SU-DHL-6 (cell line): ENCODE data around the gene TPD52L1.

Experiments
- H2AFZ ChIP-seq: fragments of 200-600 bp; sonication (generic); 2 replicates; pipeline ENCODE4 v1.6.1; 2014; ENCODE audit warnings: low read depth, mild to moderate bottlenecking, moderate library complexity, mixed read lengths, antibody characterized with exemption, low read length; ENCODE audit not compliant: severe bottlenecking
- H3F3A ChIP-seq: fragments of 200-600 bp; shearing (Covaris generic); 2 replicates; pipeline ENCODE4 v1.6.0; 2016; ENCODE audit warnings: antibody characterized with exemption, mild to moderate bottlenecking; ENCODE audit not compliant: insufficient read depth
- H3K27ac ChIP-seq: fragments of 200-600 bp; sonication (generic); 2 replicates; pipeline ENCODE4 v1.5.1; 2016; ENCODE audit warnings: low read depth, mild to moderate bottlenecking, low read length, moderate library complexity, mixed read lengths
- H3K27me3 ChIP-seq: fragments of 200-600 bp; sonication (generic), shearing (Covaris generic); 2 replicates; pipeline ENCODE4 v1.6.0; 2014; ENCODE audit warnings: mild to moderate bottlenecking, low read length
- H3K36me3 ChIP-seq: fragments of 200-600 bp; sonication (generic); 2 replicates; pipeline ENCODE4 v1.6.1; 2014; ENCODE audit warnings: mild to moderate bottlenecking, low read length, mixed read lengths
- H3K4me2 ChIP-seq: fragments of 300-600, 200-600 bp; shearing (Covaris generic), sonication (generic); 2 replicates; pipeline ENCODE4 v1.6.0; 2014; ENCODE audit warnings: low read length, low read depth, mild to moderate bottlenecking; ENCODE audit not compliant: poor library complexity, severe bottlenecking
- H3K4me3 ChIP-seq: fragments of 200-600 bp; sonication (generic); 2 replicates; pipeline ENCODE4 v1.5.1; 2014; ENCODE audit warnings: antibody characterized with exemption, low read length, mild to moderate bottlenecking, mixed read lengths; ENCODE audit not compliant: insufficient read depth, poor library complexity, severe bottlenecking
- H3K79me2 ChIP-seq: fragments of 200-600 bp; sonication (generic); 2 replicates; pipeline ENCODE4 v1.6.1; 2014; ENCODE audit warnings: mild to moderate bottlenecking, low read length, moderate library complexity; ENCODE audit not compliant: insufficient read depth
- H3K9ac ChIP-seq: fragments of 200-600 bp; sonication (generic); 2 replicates; pipeline ENCODE4 v1.7.0; 2014; ENCODE audit warnings: mild to moderate bottlenecking, low read length
- H3K9me2 ChIP-seq: fragments of 200-600 bp; sonication (generic); replicated peaks from 2 replicates; pipeline ENCODE4 v1.6.1; 2014; ENCODE audit warnings: low read length; ENCODE audit not compliant: insufficient read depth
- H3K9me3 ChIP-seq: fragments of 200-600 bp; sonication (generic); 2 replicates; pipeline ENCODE4 v1.6.1; 2014; ENCODE audit warnings: low read length, mixed read lengths; ENCODE audit not compliant: insufficient read depth
- H4K20me1 ChIP-seq: fragments of 200-600 bp; sonication (generic); 2 replicates; pipeline ENCODE4 v1.6.1; 2014; ENCODE audit warnings: low read depth, mild to moderate bottlenecking, antibody characterized with exemption, low read length, moderate library complexity, mixed read lengths
- EZH2phosphoT487 ChIP-seq: fragments of 200-600 bp; sonication (generic), shearing (Covaris generic); conservative IDR thresholded peaks from 2 replicates; pipeline ENCODE4 v1.6.1; 2018; ENCODE audit warnings: mild to moderate bottlenecking, antibody characterized with exemption, low read length, moderate library complexity, mixed read lengths
- TF ChIP-seq, protein P1 (sequence below): fragments of 200-600 bp; sonication (generic); IDR thresholded peaks from one replicate; pipeline ENCODE4 v1.5.1; 2017; ENCODE audit warnings: antibody characterized with exemption, mild to moderate bottlenecking, low read length, moderate library complexity; ENCODE audit not compliant: insufficient read depth, poor library complexity, severe bottlenecking

The TPD52L1 gene

DNA sequence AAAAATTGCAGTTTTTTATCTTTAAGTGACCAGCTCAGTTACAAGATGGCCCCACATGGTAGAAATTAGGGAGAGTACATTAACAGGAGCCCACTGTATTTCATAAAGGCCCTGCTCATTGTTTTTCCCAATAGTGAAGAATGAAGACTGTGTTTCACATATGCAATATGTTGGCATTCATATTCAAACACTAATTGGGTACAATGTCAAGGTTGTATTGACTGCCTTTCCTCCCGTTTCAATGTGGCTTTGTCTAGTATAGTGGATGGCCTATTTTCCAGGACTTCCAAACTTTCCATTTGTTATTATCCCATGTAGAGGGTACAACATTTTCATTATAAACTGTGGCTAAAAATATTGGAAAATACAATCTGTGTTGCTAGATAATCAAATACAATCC is 96.9 kb downstream of the TPD52L1 start:
- no peaks in the 10 kb centered on the region for H4K20me1 ChIP-seq
- H3F3A ChIP-seq = no peaks in the 10 kb centered on the region
- no peaks in the 10 kb centered on the region for H3K79me2 ChIP-seq
- no peak overlapping the region for H2AFZ ChIP-seq
- H3K36me3 ChIP-seq = no peaks in the 10 kb centered on the region
- H3K27ac ChIP-seq = no peak overlapping the region
- H3K9me3 ChIP-seq = no peaks in the 10 kb centered on the region
- H3K27me3 ChIP-seq = no peaks in the 10 kb centered on the region
- H3K9ac ChIP-seq = no peak overlapping the region
- TF ChIP-seq EZH2phosphoT487 = no peak
- TF ChIP-seq, protein P1, sequence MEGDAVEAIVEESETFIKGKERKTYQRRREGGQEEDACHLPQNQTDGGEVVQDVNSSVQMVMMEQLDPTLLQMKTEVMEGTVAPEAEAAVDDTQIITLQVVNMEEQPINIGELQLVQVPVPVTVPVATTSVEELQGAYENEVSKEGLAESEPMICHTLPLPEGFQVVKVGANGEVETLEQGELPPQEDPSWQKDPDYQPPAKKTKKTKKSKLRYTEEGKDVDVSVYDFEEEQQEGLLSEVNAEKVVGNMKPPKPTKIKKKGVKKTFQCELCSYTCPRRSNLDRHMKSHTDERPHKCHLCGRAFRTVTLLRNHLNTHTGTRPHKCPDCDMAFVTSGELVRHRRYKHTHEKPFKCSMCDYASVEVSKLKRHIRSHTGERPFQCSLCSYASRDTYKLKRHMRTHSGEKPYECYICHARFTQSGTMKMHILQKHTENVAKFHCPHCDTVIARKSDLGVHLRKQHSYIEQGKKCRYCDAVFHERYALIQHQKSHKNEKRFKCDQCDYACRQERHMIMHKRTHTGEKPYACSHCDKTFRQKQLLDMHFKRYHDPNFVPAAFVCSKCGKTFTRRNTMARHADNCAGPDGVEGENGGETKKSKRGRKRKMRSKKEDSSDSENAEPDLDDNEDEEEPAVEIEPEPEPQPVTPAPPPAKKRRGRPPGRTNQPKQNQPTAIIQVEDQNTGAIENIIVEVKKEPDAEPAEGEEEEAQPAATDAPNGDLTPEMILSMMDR = no peak
- no peak overlapping the region for H3K4me2 ChIP-seq
- H3K9me2 ChIP-seq = no peaks in the 10 kb centered on the region
- H3K4me3 ChIP-seq = no peak overlapping the region

DNA sequence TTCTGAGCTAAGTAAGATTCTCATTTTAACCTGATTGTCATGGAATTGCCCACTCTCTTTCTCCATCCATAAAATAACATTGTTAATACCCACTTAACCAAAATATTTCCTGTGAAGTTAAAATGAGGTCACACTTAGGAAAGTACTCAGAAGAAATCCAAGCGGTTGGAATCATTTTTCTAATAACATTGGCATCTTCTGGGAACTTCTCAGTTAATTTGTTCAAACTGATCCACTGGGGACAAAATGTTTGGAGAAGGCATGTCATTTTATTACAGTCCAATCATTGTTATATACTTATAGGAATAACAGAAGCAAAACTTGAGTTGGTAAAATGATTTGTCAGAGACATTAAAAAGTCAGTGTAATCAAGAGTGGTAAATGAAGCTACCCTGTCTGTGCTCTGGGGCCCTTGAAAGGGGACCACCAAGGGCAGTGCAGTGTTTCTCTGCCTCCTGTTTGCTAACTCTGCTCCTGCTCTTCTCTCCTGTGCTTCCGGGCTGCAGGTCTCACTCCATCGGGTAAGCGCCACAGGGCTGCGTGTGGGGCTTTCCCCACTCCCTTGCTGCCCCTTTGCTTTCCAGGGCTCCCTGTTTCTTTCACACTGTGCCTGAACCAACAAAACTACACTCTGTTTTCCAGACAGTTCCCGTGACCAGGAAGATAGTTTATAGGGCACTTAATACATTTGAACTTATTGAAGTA is 98.1 kb downstream of the TPD52L1 start:
- no peak overlapping the region for H3K27ac ChIP-seq
- no peak overlapping the region for H3K4me2 ChIP-seq
- TF ChIP-seq, protein P1 = no peak
- TF ChIP-seq EZH2phosphoT487 = no peak
- no peaks in the 10 kb centered on the region for H3K9me2 ChIP-seq
- H3K79me2 ChIP-seq = no peaks in the 10 kb centered on the region
- no peaks in the 10 kb centered on the region for H3K36me3 ChIP-seq
- no peaks in the 10 kb centered on the region for H4K20me1 ChIP-seq
- H3K4me3 ChIP-seq = no peak overlapping the region
- no peak overlapping the region for H2AFZ ChIP-seq
- no peaks in the 10 kb centered on the region for H3F3A ChIP-seq
- H3K9ac ChIP-seq = no peak overlapping the region
- H3K9me3 ChIP-seq = no peaks in the 10 kb centered on the region
- H3K27me3 ChIP-seq = no peaks in the 10 kb centered on the region

DNA sequence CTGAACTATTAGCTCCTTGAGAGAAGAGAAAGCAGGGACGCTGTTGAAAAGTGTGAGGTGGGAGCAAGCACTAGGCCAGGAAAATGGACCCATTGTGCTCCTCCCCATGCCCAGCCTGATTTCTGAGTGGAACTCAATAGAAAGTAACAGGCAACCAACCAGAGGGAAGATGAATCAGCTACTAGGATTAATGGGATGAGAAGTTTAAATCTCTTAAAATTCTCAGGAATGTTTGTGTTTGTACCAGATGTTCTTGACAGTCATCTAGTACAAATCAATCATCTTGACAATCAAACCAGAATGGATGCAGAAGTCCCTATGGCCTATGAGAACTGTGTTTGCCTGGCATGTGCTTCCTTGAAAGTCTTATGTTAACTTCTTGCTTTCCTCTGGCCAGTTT is 99.3 kb downstream of the TPD52L1 start:
- no peaks in the 10 kb centered on the region for H3K27me3 ChIP-seq
- no peak overlapping the region for H3K27ac ChIP-seq
- no peaks in the 10 kb centered on the region for H4K20me1 ChIP-seq
- no peak overlapping the region for H3K9ac ChIP-seq
- no peaks in the 10 kb centered on the region for H3K9me3 ChIP-seq
- no peak overlapping the region for H2AFZ ChIP-seq
- TF ChIP-seq, protein P1 = no peak
- H3K9me2 ChIP-seq = no peaks in the 10 kb centered on the region
- no peaks in the 10 kb centered on the region for H3F3A ChIP-seq
- no peak overlapping the region for H3K4me2 ChIP-seq
- no peak overlapping the region for H3K4me3 ChIP-seq
- H3K79me2 ChIP-seq = no peaks in the 10 kb centered on the region
- no peaks in the 10 kb centered on the region for H3K36me3 ChIP-seq
